Lower lobe of right lung (tissue), 2 donors: ENCODE measurements around the gene SPACA6. TPM values are rescaled to one million over a fixed set of nuclear protein-coding genes. Genes with fewer than 3 reads are reported as not detected.

Experiments
- ATAC-seq, 2 donors: fragments of 200-7000 bp; cut with Tn5 transposase; one replicate each; pipeline ENCODE4 v1.9.1; 2020 to 2022; ENCODE audit warnings: mild to moderate bottlenecking in 2 of 2, moderate library complexity in 2 of 2
- DNase-seq: peaks from one replicate; pipeline ENCODE4 v3.0.0-alpha.2; 2020
- H3K27ac ChIP-seq: fragments of 200-600 bp; one replicate; pipeline ENCODE4 v1.8.0; 2022
- H3K27me3 ChIP-seq: fragments of 200-600 bp; one replicate; pipeline ENCODE4 v1.8.0; 2022; ENCODE audit warnings: low read depth
- H3K36me3 ChIP-seq: fragments of 200-600 bp; one replicate; pipeline ENCODE4 v1.8.0; 2022; ENCODE audit warnings: mild to moderate bottlenecking
- H3K4me1 ChIP-seq: fragments of 200-600 bp; one replicate; pipeline ENCODE4 v1.8.0; 2022
- H3K4me3 ChIP-seq: fragments of 200-600 bp; one replicate; pipeline ENCODE4 v1.8.0; 2022; ENCODE audit warnings: mild to moderate bottlenecking
- H3K9me3 ChIP-seq: fragments of 200-600 bp; one replicate; pipeline ENCODE4 v1.8.0; 2022
- CTCF ChIP-seq: fragments of 200-600 bp; IDR thresholded peaks from one replicate; pipeline ENCODE4 v1.8.0; 2022; ENCODE audit warnings: antibody characterized with exemption, mild to moderate bottlenecking
- intact Hi-C: fragments of 100-400 bp; cut with DNase I; formaldehyde crosslinking; loops from one replicate; pipeline ENCODE4 v1.11.0; 2022
- total RNA-seq: library from RNA; stranded (reverse); fragmentation: NEBNext Ultra II Directional; extraction: Animal tissue kit (Norgen Biotek cat#: 25700); gene quantifications from one replicate; pipeline ENCODE4 v1.2.1, GENCODE V29; 2021
- donor health status: DM: no; HTN: yes; CAD: no; lungs with severe emphysema.

The SPACA6 gene
- total RNA-seq, 1 donor from 2014 or later, result 19.8 TPM

- Histone ChIP-seq H3K9me3 (no peaks in the 10 kb centered on the region), H3K27ac (no peak overlapping the region), H3K4me3 (no peak overlapping the region), H3K36me3 (no peaks in the 10 kb centered on the region), H3K27me3 (peaks cover 13% of the 10 kb centered on the region), H3K4me1 (no peaks in the 10 kb centered on the region)
- TF ChIP-seq CTCF, result no peak
- intact Hi-C loops, result no loop called here
- peak; percentile 11 for ATAC-seq
- DNase-seq, result no peak
Measured at GRCh38 chr19:51713319-51714285, 20.5 kb downstream of the SPACA6 start.

GRCh38 chr19:51714848-51715247, 21.7 kb downstream of the SPACA6 start:
- no peak for TF ChIP-seq CTCF
- H3K36me3 ChIP-seq, result no peaks in the 10 kb centered on the region
- DNase-seq, result no peak
- peaks cover 5% of the 10 kb centered on the region for H3K4me1 ChIP-seq
- intact Hi-C loops, result no loop called here
- no peaks in the 10 kb centered on the region for H3K9me3 ChIP-seq
- H3K27ac ChIP-seq, result no peak overlapping the region
- peak; percentile 25 to 31 for ATAC-seq
- no peak overlapping the region for H3K4me3 ChIP-seq
- H3K27me3 ChIP-seq, result peaks cover 25% of the 10 kb centered on the region

GRCh38 chr19:51715850-51716249, 22.7 kb downstream of the SPACA6 start:
- Histone ChIP-seq H3K36me3 (no peaks in the 10 kb centered on the region), H3K9me3 (no peaks in the 10 kb centered on the region), H3K27me3 (peaks cover 35% of the 10 kb centered on the region), H3K4me1 (peaks cover 5% of the 10 kb centered on the region), H3K27ac (no peak overlapping the region), H3K4me3 (no peak overlapping the region)
- intact Hi-C loops, result no loop called here
- no peak for ATAC-seq
- TF ChIP-seq CTCF, result no peak
- DNase-seq, result no peak

GRCh38 chr19:51716925-51717324, 23.8 kb downstream of the SPACA6 start:
- no peak for DNase-seq
- ATAC-seq, result no peak
- H3K27me3 ChIP-seq, result peaks cover 46% of the 10 kb centered on the region
- no peak overlapping the region for H3K27ac ChIP-seq
- H3K36me3 ChIP-seq, result no peaks in the 10 kb centered on the region
- H3K9me3 ChIP-seq, result no peaks in the 10 kb centered on the region
- peaks cover 5% of the 10 kb centered on the region for H3K4me1 ChIP-seq
- TF ChIP-seq CTCF, result no peak
- no peak overlapping the region for H3K4me3 ChIP-seq
- intact Hi-C loops, result no loop called here

GRCh38 chr19:51719251-51719988, 26.3 kb downstream of the SPACA6 start:
- Histone ChIP-seq H3K27me3 (peaks cover 49% of the 10 kb centered on the region), H3K9me3 (no peaks in the 10 kb centered on the region), H3K36me3 (no peaks in the 10 kb centered on the region), H3K4me1 (peaks cover 5% of the 10 kb centered on the region), H3K27ac (no peak overlapping the region), H3K4me3 (peak overlapping the region; percentile 35)
- peak in 1 of 2 donors; percentile 20 for ATAC-seq
- no peak for DNase-seq
- intact Hi-C loops, result no loop called here
- no peak for TF ChIP-seq CTCF
